ENCODE data around the gene CFDP1.

CFDP1 gene

GRCh38 chr16:75392906-75393305 is 40.4 kb downstream of the CFDP1 start:
- peaks cover 58% of the 10 kb centered on the region for H3K36me3 ChIP-seq
- no peak for TF ChIP-seq CTCF (IDR thresholded peaks at IDR 0.05; ENCODE audit: low read depth, low read length)
- DNase-seq, result no peak

GRCh38 chr16:75390926-75391653 is 42.2 kb downstream of the CFDP1 start:
- Histone ChIP-seq H3K36me3 (peaks cover 64% of the 10 kb centered on the region), H3K27me3 (ENCODE audit: insufficient read depth, low read depth, severe bottlenecking) (no peaks in the 10 kb centered on the region), H3K27ac (no peak overlapping the region), H3K9me3 (ENCODE audit: severe bottlenecking) (no peaks in the 10 kb centered on the region), H3K4me3 (ENCODE audit: low read depth, low read length) (no peak overlapping the region)
- TF ChIP-seq CTCF (IDR thresholded peaks at IDR 0.05; ENCODE audit: low read depth, low read length), result no peak
- DNase-seq, result no peak

More at GRCh38 chr16:75392906-75393305, 40.4 kb downstream of the CFDP1 start:
- no peak overlapping the region for H3K27ac ChIP-seq
- H3K9me3 ChIP-seq (ENCODE audit: severe bottlenecking), result no peaks in the 10 kb centered on the region
- no peaks in the 10 kb centered on the region for H3K27me3 ChIP-seq (ENCODE audit: insufficient read depth, low read depth, severe bottlenecking)
- no peak overlapping the region for H3K4me3 ChIP-seq (ENCODE audit: low read depth, low read length)

- no peak for DNase-seq
- Histone ChIP-seq H3K27me3 (ENCODE audit: insufficient read depth, low read depth, severe bottlenecking) (no peaks in the 10 kb centered on the region), H3K27ac (no peak overlapping the region), H3K36me3 (peaks cover 55% of the 10 kb centered on the region), H3K9me3 (ENCODE audit: severe bottlenecking) (no peaks in the 10 kb centered on the region), H3K4me3 (ENCODE audit: low read depth, low read length) (no peak overlapping the region)
- no peak for TF ChIP-seq CTCF (IDR thresholded peaks at IDR 0.05; ENCODE audit: low read depth, low read length)
Observed at GRCh38 chr16:75389096-75389690, 44.1 kb downstream of the CFDP1 start.

GRCh38 chr16:75387951-75388350 is 45.4 kb downstream of the CFDP1 start:
- DNase-seq, result no peak
- no peak overlapping the region for H3K27ac ChIP-seq
- no peaks in the 10 kb centered on the region for H3K27me3 ChIP-seq (ENCODE audit: insufficient read depth, low read depth, severe bottlenecking)
- no peak overlapping the region for H3K4me3 ChIP-seq (ENCODE audit: low read depth, low read length)
- TF ChIP-seq CTCF (IDR thresholded peaks at IDR 0.05; ENCODE audit: low read depth, low read length), result no peak
- H3K36me3 ChIP-seq, result peaks cover 47% of the 10 kb centered on the region
- no peaks in the 10 kb centered on the region for H3K9me3 ChIP-seq (ENCODE audit: severe bottlenecking)

- H3K9me3 ChIP-seq (ENCODE audit: severe bottlenecking), result no peaks in the 10 kb centered on the region
- peak; percentile 26; the same call in 1 of the 2 replicates for TF ChIP-seq CTCF (IDR thresholded peaks at IDR 0.05; ENCODE audit: low read depth, low read length)
- H3K36me3 ChIP-seq, result peaks cover 25% of the 10 kb centered on the region
- H3K27me3 ChIP-seq (ENCODE audit: insufficient read depth, low read depth, severe bottlenecking), result no peaks in the 10 kb centered on the region
- no peak overlapping the region for H3K27ac ChIP-seq
- no peak overlapping the region for H3K4me3 ChIP-seq (ENCODE audit: low read depth, low read length)
- DNase-seq, result no peak
Observed at GRCh38 chr16:75385507-75386152, 47.7 kb downstream of the CFDP1 start.

All from WERI-Rb-1 (cell line).